ENCODE results near the gene ZBTB3. TPM values are rescaled to one million over a fixed set of nuclear protein-coding genes. Genes with fewer than 3 reads are reported as not detected.

The ZBTB3 gene
- total and polyA plus RNA-seq, 9 of the 15 experiments (the other 6 are each of a cell fraction or from before 2014, with no cell fraction given), result 1.9 to 10.0 (median 4.9) TPM

DNA sequence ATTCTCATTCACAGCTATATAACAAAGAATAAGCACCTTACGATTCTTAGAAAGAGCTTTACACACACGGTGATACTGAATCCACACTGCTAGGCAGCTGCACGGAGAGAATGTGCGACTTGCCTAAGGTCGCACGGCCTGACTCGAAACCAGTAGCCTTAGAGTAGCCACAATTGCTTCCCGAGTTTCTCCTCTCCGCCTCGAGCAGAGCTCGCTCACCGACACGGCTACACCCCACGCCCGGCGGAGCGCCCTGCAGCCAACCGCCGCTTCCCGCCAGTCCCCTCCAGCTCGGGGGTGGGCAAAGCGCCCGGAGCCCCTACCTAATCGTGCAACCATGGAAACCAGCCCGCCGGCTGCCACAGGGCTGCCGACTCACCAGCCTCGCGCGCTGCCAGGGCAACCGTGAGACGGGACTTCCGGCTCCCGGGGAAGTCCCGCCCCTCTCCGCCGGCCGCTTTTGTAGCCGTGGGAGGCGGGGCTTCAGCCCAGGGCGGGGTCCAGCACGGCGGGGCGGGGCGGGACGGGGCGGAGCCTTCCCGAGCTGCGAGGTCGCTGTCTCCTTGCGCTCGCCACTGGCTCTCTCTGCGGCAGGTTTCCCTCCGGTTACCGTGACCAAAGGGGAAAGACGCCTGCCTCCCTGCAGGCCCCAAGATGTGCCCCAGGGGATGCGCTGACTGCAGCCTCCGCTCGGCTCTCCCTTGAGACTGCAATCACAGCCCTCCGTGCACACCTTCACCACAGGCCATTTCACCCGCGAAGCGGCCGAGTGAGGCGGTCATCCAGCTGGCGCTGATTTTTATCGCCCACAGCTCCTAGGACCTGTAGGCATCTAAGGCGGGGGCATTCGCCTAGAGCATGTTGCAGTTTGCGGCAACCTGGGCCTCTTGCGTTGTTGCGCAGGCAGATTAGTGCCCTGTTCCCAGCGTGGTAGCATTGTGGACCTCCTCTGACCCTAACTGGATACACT lies 47.8 kb downstream of the ZBTB3 start (continued):
- TF ChIP-seq, protein P1, sequence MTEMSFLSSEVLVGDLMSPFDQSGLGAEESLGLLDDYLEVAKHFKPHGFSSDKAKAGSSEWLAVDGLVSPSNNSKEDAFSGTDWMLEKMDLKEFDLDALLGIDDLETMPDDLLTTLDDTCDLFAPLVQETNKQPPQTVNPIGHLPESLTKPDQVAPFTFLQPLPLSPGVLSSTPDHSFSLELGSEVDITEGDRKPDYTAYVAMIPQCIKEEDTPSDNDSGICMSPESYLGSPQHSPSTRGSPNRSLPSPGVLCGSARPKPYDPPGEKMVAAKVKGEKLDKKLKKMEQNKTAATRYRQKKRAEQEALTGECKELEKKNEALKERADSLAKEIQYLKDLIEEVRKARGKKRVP (CRISPR knock-in tag; IDR thresholded peaks at IDR 0.05), result no peak
- TF ChIP-seq, protein P2, sequence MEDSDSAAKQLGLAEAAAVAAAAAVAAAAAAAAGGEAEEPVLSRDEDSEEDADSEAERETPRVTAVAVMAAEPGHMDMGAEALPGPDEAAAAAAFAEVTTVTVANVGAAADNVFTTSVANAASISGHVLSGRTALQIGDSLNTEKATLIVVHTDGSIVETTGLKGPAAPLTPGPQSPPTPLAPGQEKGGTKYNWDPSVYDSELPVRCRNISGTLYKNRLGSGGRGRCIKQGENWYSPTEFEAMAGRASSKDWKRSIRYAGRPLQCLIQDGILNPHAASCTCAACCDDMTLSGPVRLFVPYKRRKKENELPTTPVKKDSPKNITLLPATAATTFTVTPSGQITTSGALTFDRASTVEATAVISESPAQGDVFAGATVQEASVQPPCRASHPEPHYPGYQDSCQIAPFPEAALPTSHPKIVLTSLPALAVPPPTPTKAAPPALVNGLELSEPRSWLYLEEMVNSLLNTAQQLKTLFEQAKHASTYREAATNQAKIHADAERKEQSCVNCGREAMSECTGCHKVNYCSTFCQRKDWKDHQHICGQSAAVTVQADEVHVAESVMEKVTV (CRISPR knock-in tag; IDR thresholded peaks at IDR 0.05), result peak; percentile 30; the same call in 1 of the 2 replicates
- TF ChIP-seq ZNF263 (CRISPR knock-in tag; IDR thresholded peaks at IDR 0.05; ENCODE audit: borderline replicate concordance) (peak; percentile 60; the same call in 1 of the 2 replicates), HCFC1 (IDR thresholded peaks at IDR 0.05; ENCODE audit: low read depth, low read length) (peak; percentile 24; the same call in 1 of the 2 replicates), C11orf30 (IDR thresholded peaks at IDR 0.05; ENCODE audit: low read depth) (0 out of 2 replicates have a peak, but pooled peaks have one; percentile 13), POLR2A (conservative IDR thresholded peaks at IDR 0.05) (peak; percentile 79), MTA3 (IDR thresholded peaks at IDR 0.05; ENCODE audit: borderline replicate concordance) (peak; percentile 81), GATAD2A (IDR thresholded peaks at IDR 0.05) (peak; percentile 45; the same call in 1 of the 2 replicates), MEF2A (IDR thresholded peaks at IDR 0.05; ENCODE audit: control insufficient read depth, low read depth, low read length) (no peak), FOXK1 (CRISPR knock-in tag; IDR thresholded peaks at IDR 0.05; ENCODE audit: borderline replicate concordance) (peak; percentile 55; the same call in 1 of the 2 replicates), NBN (IDR thresholded peaks at IDR 0.05; ENCODE audit: low read depth) (no peak), MAFG (tag; conservative IDR thresholded peaks at IDR 0.05) (0 out of 2 replicates have a peak, but pooled peaks have one; percentile 3), CBX3 (IDR thresholded peaks at IDR 0.05; ENCODE audit: borderline replicate concordance in 1 of 2, low read length in 2 of 2) (no peak), ZNF232 (CRISPR knock-in tag; IDR thresholded peaks at IDR 0.05) (no peak)
- TF ChIP-seq, protein P3, sequence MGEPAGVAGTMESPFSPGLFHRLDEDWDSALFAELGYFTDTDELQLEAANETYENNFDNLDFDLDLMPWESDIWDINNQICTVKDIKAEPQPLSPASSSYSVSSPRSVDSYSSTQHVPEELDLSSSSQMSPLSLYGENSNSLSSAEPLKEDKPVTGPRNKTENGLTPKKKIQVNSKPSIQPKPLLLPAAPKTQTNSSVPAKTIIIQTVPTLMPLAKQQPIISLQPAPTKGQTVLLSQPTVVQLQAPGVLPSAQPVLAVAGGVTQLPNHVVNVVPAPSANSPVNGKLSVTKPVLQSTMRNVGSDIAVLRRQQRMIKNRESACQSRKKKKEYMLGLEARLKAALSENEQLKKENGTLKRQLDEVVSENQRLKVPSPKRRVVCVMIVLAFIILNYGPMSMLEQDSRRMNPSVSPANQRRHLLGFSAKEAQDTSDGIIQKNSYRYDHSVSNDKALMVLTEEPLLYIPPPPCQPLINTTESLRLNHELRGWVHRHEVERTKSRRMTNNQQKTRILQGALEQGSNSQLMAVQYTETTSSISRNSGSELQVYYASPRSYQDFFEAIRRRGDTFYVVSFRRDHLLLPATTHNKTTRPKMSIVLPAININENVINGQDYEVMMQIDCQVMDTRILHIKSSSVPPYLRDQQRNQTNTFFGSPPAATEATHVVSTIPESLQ (CRISPR knock-in tag; IDR thresholded peaks at IDR 0.05), result peak; percentile 76; the same call in 1 of the 2 replicates
- TF ChIP-seq, protein P4, sequence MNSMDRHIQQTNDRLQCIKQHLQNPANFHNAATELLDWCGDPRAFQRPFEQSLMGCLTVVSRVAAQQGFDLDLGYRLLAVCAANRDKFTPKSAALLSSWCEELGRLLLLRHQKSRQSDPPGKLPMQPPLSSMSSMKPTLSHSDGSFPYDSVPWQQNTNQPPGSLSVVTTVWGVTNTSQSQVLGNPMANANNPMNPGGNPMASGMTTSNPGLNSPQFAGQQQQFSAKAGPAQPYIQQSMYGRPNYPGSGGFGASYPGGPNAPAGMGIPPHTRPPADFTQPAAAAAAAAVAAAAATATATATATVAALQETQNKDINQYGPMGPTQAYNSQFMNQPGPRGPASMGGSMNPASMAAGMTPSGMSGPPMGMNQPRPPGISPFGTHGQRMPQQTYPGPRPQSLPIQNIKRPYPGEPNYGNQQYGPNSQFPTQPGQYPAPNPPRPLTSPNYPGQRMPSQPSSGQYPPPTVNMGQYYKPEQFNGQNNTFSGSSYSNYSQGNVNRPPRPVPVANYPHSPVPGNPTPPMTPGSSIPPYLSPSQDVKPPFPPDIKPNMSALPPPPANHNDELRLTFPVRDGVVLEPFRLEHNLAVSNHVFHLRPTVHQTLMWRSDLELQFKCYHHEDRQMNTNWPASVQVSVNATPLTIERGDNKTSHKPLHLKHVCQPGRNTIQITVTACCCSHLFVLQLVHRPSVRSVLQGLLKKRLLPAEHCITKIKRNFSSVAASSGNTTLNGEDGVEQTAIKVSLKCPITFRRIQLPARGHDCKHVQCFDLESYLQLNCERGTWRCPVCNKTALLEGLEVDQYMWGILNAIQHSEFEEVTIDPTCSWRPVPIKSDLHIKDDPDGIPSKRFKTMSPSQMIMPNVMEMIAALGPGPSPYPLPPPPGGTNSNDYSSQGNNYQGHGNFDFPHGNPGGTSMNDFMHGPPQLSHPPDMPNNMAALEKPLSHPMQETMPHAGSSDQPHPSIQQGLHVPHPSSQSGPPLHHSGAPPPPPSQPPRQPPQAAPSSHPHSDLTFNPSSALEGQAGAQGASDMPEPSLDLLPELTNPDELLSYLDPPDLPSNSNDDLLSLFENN (IDR thresholded peaks at IDR 0.05; ENCODE audit: low read depth in 2 of 2, low read length in 2 of 2), result 0 out of 4 replicates have a peak, but pooled peaks of 1 of the 2 experiments have one; percentile 12
- TF ChIP-seq, protein P5, sequence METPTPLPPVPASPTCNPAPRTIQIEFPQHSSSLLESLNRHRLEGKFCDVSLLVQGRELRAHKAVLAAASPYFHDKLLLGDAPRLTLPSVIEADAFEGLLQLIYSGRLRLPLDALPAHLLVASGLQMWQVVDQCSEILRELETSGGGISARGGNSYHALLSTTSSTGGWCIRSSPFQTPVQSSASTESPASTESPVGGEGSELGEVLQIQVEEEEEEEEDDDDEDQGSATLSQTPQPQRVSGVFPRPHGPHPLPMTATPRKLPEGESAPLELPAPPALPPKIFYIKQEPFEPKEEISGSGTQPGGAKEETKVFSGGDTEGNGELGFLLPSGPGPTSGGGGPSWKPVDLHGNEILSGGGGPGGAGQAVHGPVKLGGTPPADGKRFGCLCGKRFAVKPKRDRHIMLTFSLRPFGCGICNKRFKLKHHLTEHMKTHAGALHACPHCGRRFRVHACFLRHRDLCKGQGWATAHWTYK (CRISPR knock-in tag; IDR thresholded peaks at IDR 0.05), result no peak

Data from K562 (cell line).